MCF 10A (cell line): Measurements from ENCODE around the gene ZNF484. TPM values are rescaled to one million over a fixed set of nuclear protein-coding genes. Genes with fewer than 3 reads are reported as not detected.
"Not testable (repeated sequence)": the region's sequence is repeated elsewhere in the genome, so short reads cannot be mapped to it uniquely, and the experiment has no call there.

Source experiments
- BruUV-seq: library from RNA; stranded (reverse); fragments of 400-500 nt; replicated peaks from 2 replicates; lab custom pipeline; 2021; lab: Mats Ljungman, UMichigan
- CTCF ChIA-PET: fragments of 300-600 bp; sonication (Branson Sonifier 250); formaldehyde crosslinking; extraction: SDS; loops from one replicate; lab custom pipeline; 2021; ENCODE audit warnings: antibody characterized with exemption, inconsistent platforms; lab: Yijun Ruan, JAX
- POLR2A ChIA-PET: fragments of 300-600, 350-650 bp; sonication (Branson Sonifier 250); formaldehyde crosslinking; extraction: SDS; loops from one replicate; lab custom pipeline; 2020; ENCODE audit warnings: antibody characterized with exemption, inconsistent platforms; lab: Yijun Ruan, JAX
- DNase-seq: peaks from one replicate; pipeline ENCODE4 v3.0.0-alpha.2; 2018; ENCODE audit not compliant: unreplicated experiment
- H3K27ac Mint-ChIP-seq: one replicate; pipeline ENCODE4 v1.8.0; 2022; ENCODE audit warnings: mild to moderate bottlenecking, low read depth, mixed read lengths; ENCODE audit not compliant: unreplicated experiment
- H3K27me3 Mint-ChIP-seq: one replicate; pipeline ENCODE4 v1.8.0; 2022; ENCODE audit warnings: mixed read lengths; ENCODE audit not compliant: insufficient read depth, unreplicated experiment
- H3K36me3 Mint-ChIP-seq: one replicate; pipeline ENCODE4 v1.8.0; 2022; ENCODE audit warnings: mild to moderate bottlenecking, moderate library complexity, mixed read lengths; ENCODE audit not compliant: insufficient read depth, unreplicated experiment
- H3K4me1 Mint-ChIP-seq: one replicate; pipeline ENCODE4 v1.8.0; 2022; ENCODE audit warnings: mixed read lengths; ENCODE audit not compliant: insufficient read depth, unreplicated experiment
- H3K4me3 Mint-ChIP-seq: one replicate; pipeline ENCODE4 v1.8.0; 2022; ENCODE audit warnings: mild to moderate bottlenecking, moderate library complexity, mixed read lengths; ENCODE audit not compliant: unreplicated experiment
- H3K9me3 Mint-ChIP-seq: one replicate; pipeline ENCODE4 v1.8.0; 2022; ENCODE audit warnings: mixed read lengths; ENCODE audit not compliant: unreplicated experiment
- intact Hi-C: fragments of 100-400 bp; cut with micrococcal nuclease; formaldehyde crosslinking; loops from 2 replicates; pipeline ENCODE4 v1.14.1; 2022
- total RNA-seq: library from RNA; stranded (reverse); gene quantifications from 2 replicates; pipeline ENCODE4 v1.2.3, GENCODE V29; 2022
- TF ChIP-seq, protein P1 (sequence below): fragments of 200-600 bp; IDR thresholded peaks from one replicate; pipeline ENCODE4 v1.8.0; 2022; ENCODE audit warnings: antibody characterized with exemption, mild to moderate bottlenecking; ENCODE audit not compliant: unreplicated experiment

ZNF484 gene
- total RNA-seq, 1 experiment from 2014 or later = 7.1 TPM

DNA sequence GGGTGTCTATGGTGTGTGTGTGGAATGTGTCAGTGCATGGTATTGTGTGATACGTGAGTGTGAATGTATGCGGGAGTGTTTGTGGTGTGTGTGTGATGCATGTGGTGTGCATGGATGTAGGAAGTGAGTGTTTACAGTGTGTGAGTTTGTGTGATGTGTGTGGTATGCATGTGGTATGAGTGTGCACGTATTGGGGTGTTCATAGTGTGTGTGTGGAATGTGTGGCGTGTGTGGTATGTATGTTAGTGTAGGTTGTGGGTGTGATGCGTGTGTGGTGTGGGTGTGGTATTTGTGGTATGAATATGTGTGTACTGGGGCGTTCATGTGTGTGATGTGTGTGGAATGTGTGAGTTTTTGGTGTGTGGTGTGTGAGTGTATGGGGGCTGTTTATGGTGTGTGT, 73.1 kb downstream of the ZNF484 start:
- Mint-ChIP-seq H3K27ac (no peak overlapping the region), H3K27me3 (peaks cover 10% of the 10 kb centered on the region), H3K4me3 (no peak overlapping the region), H3K4me1 (peaks cover 6% of the 10 kb centered on the region), H3K36me3 (no peaks in the 10 kb centered on the region), H3K9me3 (no peaks in the 10 kb centered on the region)
- TF ChIP-seq, protein P1, sequence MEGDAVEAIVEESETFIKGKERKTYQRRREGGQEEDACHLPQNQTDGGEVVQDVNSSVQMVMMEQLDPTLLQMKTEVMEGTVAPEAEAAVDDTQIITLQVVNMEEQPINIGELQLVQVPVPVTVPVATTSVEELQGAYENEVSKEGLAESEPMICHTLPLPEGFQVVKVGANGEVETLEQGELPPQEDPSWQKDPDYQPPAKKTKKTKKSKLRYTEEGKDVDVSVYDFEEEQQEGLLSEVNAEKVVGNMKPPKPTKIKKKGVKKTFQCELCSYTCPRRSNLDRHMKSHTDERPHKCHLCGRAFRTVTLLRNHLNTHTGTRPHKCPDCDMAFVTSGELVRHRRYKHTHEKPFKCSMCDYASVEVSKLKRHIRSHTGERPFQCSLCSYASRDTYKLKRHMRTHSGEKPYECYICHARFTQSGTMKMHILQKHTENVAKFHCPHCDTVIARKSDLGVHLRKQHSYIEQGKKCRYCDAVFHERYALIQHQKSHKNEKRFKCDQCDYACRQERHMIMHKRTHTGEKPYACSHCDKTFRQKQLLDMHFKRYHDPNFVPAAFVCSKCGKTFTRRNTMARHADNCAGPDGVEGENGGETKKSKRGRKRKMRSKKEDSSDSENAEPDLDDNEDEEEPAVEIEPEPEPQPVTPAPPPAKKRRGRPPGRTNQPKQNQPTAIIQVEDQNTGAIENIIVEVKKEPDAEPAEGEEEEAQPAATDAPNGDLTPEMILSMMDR = no peak
- BruUV-seq = no TSS peak
- no peak for DNase-seq
- CTCF ChIA-PET = no interaction called here
- intact Hi-C loops = no loop called here
- POLR2A ChIA-PET = no interaction called here

DNA sequence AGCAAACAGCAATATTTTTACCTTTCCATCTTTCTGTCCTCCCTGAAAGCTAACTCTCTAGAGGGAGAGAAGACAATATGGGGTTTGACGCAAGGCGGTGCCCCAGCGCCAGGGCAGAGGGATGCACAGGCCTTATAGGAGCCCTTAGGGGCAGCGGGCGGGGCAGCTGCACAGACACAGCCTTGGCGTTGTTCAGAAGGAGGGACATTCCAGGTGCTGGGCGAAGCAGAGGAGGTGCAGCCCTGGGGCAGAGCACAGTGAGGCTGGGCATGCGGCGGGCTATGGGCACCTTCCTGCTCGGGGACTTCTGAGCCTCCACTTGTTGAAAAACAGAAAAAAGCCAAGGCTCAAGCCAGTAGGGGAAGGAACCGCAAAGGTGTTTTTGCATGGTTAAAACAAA, 79.5 kb downstream of the ZNF484 start:
- H3K27me3 Mint-ChIP-seq = no peaks in the 10 kb centered on the region
- BruUV-seq = no TSS peak
- ChIA-PET POLR2A (no interaction called here), CTCF (interaction anchor here (0.8 to 1.1 kb wide), 3 partner anchors 82 to 91 kb away, joined by 3 read pairs; no protein-coding TSS in a partner anchor)
- H3K4me1 Mint-ChIP-seq = peaks cover 6% of the 10 kb centered on the region
- no peak for DNase-seq
- TF ChIP-seq, protein P1 = no peak
- no peak overlapping the region for H3K27ac Mint-ChIP-seq
- H3K4me3 Mint-ChIP-seq = no peak overlapping the region
- intact Hi-C loops = loop anchor here (10.0 kb wide), 1 partner anchor 294 kb away; no protein-coding TSS in a partner anchor
- H3K36me3 Mint-ChIP-seq = no peaks in the 10 kb centered on the region
- no peaks in the 10 kb centered on the region for H3K9me3 Mint-ChIP-seq

DNA sequence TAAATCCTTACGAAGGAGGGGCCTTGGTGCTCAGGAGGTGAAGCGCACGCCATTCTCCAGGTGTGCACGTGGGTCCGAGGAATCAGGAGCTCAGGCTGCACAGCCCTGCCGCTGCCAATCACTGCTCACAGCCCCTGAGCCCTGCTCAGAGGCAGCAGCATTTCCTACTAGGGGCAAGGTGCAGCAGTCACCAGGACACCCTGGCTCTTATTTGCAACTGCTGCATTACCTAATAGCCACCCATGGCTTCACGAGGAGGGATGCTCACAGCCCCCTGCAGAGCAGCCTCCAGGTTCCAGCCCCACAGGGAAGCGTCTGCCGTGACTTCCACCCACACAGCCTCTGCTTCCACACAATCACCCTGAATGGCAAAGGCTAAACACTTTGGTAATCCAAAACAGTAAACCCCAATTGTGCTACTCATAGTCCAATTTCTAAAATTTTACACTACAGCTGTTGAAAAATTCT, 81.5 kb downstream of the ZNF484 start:
- POLR2A ChIA-PET, H3K9me3 Mint-ChIP-seq, H3K4me1 Mint-ChIP-seq, H3K27ac Mint-ChIP-seq, BruUV-seq, H3K4me3 Mint-ChIP-seq, H3K27me3 Mint-ChIP-seq, H3K36me3 Mint-ChIP-seq, DNase-seq: not testable (repeated sequence)
- CTCF ChIA-PET = interaction anchor here (1.0 kb wide), 1 partner anchor 29 kb away, joined by 3 read pairs; no protein-coding TSS in a partner anchor
- intact Hi-C loops = loop anchor here (10.0 kb wide), 1 partner anchor 292 kb away; no protein-coding TSS in a partner anchor

DNA sequence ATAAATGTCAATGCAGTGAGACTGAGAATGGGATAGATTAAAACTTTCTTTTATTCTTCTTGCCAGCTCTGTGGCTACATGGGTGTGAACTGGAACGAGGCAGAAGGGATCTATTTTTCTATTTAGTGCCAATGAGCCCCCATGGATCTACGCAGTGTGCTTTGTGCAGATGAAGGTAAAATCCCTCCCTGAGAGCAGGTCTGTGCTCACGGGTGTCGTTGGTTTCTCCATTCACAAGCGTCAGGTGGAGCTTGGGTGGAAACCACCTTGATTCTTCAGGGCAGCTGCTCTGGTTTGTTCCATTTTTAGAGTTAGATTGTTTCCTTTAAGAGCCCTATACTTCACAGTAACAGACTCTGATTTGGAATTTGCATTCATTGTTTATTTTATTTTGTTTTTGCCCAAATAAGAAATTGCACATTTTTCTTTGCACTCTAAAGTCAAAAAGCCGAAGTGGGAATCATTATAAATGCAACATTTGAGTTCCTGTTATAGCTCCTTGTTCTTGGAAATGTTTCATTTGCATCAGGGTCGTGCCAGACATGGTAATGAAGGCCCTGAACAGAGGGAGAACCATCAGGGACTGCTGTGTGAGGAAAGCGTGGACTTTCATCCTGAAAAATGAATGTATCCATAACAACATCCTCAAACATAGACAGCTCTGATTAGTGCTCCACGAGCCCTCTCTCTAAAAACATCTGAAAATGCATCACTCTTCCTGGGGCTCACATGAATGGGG, 82.1 kb downstream of the ZNF484 start:
- peaks cover 9% of the 10 kb centered on the region for H3K4me1 Mint-ChIP-seq
- H3K9me3 Mint-ChIP-seq = no peaks in the 10 kb centered on the region
- H3K4me3 Mint-ChIP-seq = no peak overlapping the region
- H3K27me3 Mint-ChIP-seq = no peaks in the 10 kb centered on the region
- H3K27ac Mint-ChIP-seq = no peak overlapping the region
- DNase-seq = no peak
- ChIA-PET CTCF (interaction anchor here (1.0 to 2.9 kb wide), 2 partner anchors 30 to 31 kb away, joined by 3 to 10 read pairs; partner anchors contain the start of gene BICD2), POLR2A (no interaction called here)
- intact Hi-C loops = loop anchor here (10.0 kb wide), 1 partner anchor 291 kb away; no protein-coding TSS in a partner anchor
- no TSS peak for BruUV-seq
- H3K36me3 Mint-ChIP-seq = no peaks in the 10 kb centered on the region
- TF ChIP-seq, protein P1 = no peak

Other genes starting within 250 kb of the ZNF484 start
- gene IPPK, start 207.9 kb downstream of the ZNF484 start, total RNA-seq = 16.3 and 16.6 TPM in 2 replicates
- 23.1 and 23.5 TPM in 2 replicates for gene BICD2, start 113.2 kb downstream of the ZNF484 start, total RNA-seq
- not detected in 2 replicates for gene FGD3, start 69.5 kb upstream of the ZNF484 start, total RNA-seq
- not detected in 2 replicates for gene SUSD3, start 180.7 kb upstream of the ZNF484 start, total RNA-seq
- 34.4 and 36.6 TPM in 2 replicates for gene CARD19, start 218.2 kb upstream of the ZNF484 start, total RNA-seq